ENCODE results near the gene IL21R. TPM values are rescaled to one million over a fixed set of nuclear protein-coding genes. Genes with fewer than 3 reads are reported as not detected.
"Not testable (repeated sequence)": the region's sequence is repeated elsewhere in the genome, so short reads cannot be mapped to it uniquely, and the experiment has no call there.

IL21R gene
- total RNA-seq, 1 donor from 2014 or later: 84.2 TPM

DNA sequence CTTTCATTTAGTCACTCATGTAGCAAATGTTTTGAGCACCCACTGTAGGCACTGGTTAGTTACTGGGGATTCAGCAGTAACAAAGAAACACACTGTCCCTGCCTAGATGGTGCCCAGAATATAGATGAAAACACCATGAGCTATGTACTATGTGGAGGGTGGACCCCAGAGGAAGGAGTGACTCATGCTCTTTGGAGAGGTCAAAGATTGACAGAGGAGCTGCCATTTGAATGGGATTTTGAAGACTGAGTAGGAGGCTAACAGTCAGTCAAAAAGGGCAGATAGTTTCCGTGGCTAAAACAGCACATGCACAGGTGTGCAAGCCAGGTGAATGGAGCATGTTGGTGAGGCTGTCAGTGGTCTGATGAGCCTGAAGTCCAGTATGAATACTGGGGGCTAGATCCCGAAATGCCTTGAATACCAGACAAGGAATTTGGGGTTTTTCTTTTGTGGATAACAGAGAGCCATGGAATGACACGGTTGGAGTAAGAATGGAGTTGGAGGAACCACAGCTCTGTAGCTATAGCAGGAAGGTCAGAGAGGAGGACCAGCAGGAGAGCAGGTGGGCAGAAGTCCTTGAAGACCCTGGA, 6.1 kb downstream of the IL21R start:
- Mint-ChIP-seq H3K27ac (peak overlapping the region; percentile 96), H3K4me3 (ENCODE audit: low read depth) (peak overlapping the region; percentile 99), H3K9me3 (peaks cover 20% of the 10 kb centered on the region), H3K27me3 (ENCODE audit: low read depth) (no peaks in the 10 kb centered on the region), H3K36me3 (ENCODE audit: low read depth) (peaks cover 95% of the 10 kb centered on the region), H3K4me1 (ENCODE audit: low read depth) (peaks cover 57% of the 10 kb centered on the region)
- intact Hi-C loops (cut with micrococcal nuclease): loop anchor here (1.0 to 5.0 kb wide), 6 partner anchors 19 to 236 kb away; no protein-coding TSS in a partner anchor
- DNase-seq (ENCODE audit: low spot score): no peak

DNA sequence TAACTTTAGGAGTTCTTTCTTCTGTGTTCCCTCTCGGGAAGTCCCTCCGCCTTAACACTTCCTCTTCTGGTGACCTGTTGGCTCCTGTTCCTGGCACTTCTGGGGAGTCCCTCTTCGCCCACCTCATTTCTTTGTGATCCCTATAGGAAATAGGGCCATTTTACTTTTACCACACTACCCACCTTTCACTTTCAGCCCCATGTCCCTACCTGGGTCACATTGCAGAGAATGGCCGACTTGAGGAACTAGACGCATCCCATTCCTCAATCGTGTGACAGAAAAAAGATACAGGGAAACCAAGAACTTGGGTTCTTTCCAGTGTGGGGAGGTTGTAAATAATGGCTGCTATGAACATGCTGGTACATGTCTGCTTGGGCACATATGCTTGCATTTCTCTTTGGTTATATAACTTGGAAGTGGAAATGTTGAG, 6.6 kb downstream of the IL21R start:
- Mint-ChIP-seq H3K36me3 (ENCODE audit: low read depth) (peaks cover 95% of the 10 kb centered on the region), H3K4me3 (ENCODE audit: low read depth) (peak overlapping the region; percentile 99), H3K9me3 (peaks cover 25% of the 10 kb centered on the region), H3K4me1 (ENCODE audit: low read depth) (peaks cover 61% of the 10 kb centered on the region), H3K27me3 (ENCODE audit: low read depth) (no peaks in the 10 kb centered on the region), H3K27ac (peak overlapping the region; percentile 96)
- DNase-seq (ENCODE audit: low spot score): no peak
- intact Hi-C loops (cut with micrococcal nuclease): loop anchor here (1.0 to 5.0 kb wide), 6 partner anchors 18 to 236 kb away; no protein-coding TSS in a partner anchor

DNA sequence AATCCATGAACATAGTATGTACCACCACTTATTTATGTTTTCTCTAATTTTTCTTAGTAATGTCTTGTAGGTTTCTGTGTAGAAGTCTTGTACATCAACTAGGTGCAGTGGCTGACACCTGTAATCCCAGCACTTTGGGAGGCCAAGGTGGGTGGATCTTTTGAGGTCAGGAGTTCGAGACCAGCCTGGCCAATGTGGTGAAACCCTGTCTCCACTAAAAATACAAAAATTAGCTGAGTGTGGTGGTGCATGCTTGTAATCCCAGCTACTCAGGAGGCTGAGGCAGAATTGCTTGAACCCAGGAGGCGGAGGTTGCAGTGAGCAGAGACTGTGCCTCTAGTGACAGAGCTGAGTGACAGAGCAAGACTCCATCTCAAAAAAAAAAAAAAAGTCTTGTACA, 8.0 kb downstream of the IL21R start:
- not testable (repeated sequence) for DNase-seq (ENCODE audit: low spot score); H3K27me3 Mint-ChIP-seq (ENCODE audit: low read depth); H3K27ac Mint-ChIP-seq; H3K4me3 Mint-ChIP-seq (ENCODE audit: low read depth)
- Mint-ChIP-seq H3K4me1 (ENCODE audit: low read depth) (peaks cover 60% of the 10 kb centered on the region), H3K9me3 (peaks cover 36% of the 10 kb centered on the region), H3K36me3 (ENCODE audit: low read depth) (peaks cover 92% of the 10 kb centered on the region)
- intact Hi-C loops (cut with micrococcal nuclease): loop anchor here (2.0 to 5.0 kb wide), 4 partner anchors 17 to 238 kb away; no protein-coding TSS in a partner anchor

DNA sequence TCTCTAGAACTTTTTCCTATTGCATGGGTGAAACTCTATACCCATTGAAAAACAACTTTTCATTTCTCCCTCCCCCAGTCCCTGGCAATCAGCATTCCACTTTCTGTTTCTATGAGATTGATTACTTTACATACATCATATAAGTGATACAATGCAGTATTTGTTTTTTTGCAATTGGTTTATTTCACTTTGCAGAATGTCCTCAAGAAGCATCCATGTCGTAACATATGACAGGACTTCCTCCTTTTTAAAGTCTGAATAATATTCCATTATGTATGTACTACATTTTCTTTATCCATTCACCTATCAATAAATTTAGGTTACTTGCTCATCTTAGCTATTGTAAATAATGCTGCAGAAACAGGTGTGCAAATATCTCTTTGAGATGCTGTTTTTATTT, 8.8 kb downstream of the IL21R start:
- H3K27ac Mint-ChIP-seq: no peak overlapping the region
- H3K4me3 Mint-ChIP-seq (ENCODE audit: low read depth): no peak overlapping the region
- peaks cover 61% of the 10 kb centered on the region for H3K4me1 Mint-ChIP-seq (ENCODE audit: low read depth)
- H3K9me3 Mint-ChIP-seq: peaks cover 36% of the 10 kb centered on the region
- no peak for DNase-seq (ENCODE audit: low spot score)
- no peaks in the 10 kb centered on the region for H3K27me3 Mint-ChIP-seq (ENCODE audit: low read depth)
- peaks cover 94% of the 10 kb centered on the region for H3K36me3 Mint-ChIP-seq (ENCODE audit: low read depth)
- intact Hi-C loops (cut with micrococcal nuclease): no loop called here

DNA sequence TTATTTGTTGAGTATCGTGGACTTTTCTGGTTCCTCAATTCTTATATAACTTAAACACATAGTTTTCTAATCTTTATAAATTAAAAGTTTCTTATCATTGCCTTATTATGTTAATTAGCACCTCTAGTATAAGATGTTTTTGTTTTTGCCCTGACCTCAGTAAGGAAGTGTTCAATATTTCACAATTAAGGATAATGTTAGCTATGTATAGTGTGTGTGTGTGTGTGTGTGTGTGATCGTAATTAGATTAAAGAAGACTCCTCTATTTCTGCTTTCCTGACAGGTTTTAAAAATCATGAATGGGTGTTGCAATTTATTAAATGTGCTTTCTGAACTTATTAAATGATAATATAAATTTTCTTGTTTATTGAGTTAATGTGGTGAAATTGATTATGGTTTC, 12.0 kb downstream of the IL21R start:
- peaks cover 42% of the 10 kb centered on the region for H3K4me1 Mint-ChIP-seq (ENCODE audit: low read depth)
- no peak for DNase-seq (ENCODE audit: low spot score)

DNA sequence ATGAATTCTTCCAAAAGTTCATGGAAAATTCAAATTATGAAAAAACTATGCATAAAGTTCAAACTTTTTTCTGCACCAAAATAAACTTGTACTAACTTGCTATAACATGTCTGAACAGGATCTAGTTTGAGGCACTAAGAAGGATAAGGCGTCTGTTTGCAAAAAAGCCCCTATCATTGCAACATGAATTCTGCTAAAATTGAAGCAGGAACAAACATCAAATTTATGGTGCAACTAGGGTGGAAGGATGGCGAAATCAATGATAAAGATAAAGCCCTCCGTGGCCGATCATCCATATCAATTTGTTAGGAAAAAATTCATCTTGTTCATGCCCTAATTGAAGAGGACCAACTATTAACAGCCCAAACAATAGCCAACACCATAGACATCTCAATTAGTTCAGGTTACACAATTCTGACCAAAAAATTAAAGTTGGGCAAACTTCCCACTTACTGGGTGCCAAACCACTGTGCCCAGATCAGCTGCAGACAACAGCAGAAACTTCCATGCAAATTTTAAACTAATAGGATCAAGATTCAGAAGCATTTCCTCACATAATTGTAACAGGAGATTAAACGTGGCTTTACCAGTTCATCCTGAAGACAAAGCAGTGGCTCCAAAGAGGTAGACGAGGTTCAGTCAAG, 12.9 kb downstream of the IL21R start:
- Mint-ChIP-seq H3K36me3 (ENCODE audit: low read depth) (peaks cover 91% of the 10 kb centered on the region), H3K27ac (no peak overlapping the region), H3K27me3 (ENCODE audit: low read depth) (no peaks in the 10 kb centered on the region), H3K4me1 (ENCODE audit: low read depth) (peaks cover 37% of the 10 kb centered on the region), H3K4me3 (ENCODE audit: low read depth) (no peak overlapping the region), H3K9me3 (peaks cover 46% of the 10 kb centered on the region)
- intact Hi-C loops (cut with micrococcal nuclease): no loop called here
- DNase-seq (ENCODE audit: low spot score): no peak

More for the DNA sequence above, 12.0 kb downstream of the IL21R start:
- no peak overlapping the region for H3K4me3 Mint-ChIP-seq (ENCODE audit: low read depth)
- H3K36me3 Mint-ChIP-seq (ENCODE audit: low read depth): peaks cover 90% of the 10 kb centered on the region
- H3K27ac Mint-ChIP-seq: no peak overlapping the region
- intact Hi-C loops (cut with micrococcal nuclease): no loop called here
- no peaks in the 10 kb centered on the region for H3K27me3 Mint-ChIP-seq (ENCODE audit: low read depth)
- peaks cover 42% of the 10 kb centered on the region for H3K9me3 Mint-ChIP-seq

DNA sequence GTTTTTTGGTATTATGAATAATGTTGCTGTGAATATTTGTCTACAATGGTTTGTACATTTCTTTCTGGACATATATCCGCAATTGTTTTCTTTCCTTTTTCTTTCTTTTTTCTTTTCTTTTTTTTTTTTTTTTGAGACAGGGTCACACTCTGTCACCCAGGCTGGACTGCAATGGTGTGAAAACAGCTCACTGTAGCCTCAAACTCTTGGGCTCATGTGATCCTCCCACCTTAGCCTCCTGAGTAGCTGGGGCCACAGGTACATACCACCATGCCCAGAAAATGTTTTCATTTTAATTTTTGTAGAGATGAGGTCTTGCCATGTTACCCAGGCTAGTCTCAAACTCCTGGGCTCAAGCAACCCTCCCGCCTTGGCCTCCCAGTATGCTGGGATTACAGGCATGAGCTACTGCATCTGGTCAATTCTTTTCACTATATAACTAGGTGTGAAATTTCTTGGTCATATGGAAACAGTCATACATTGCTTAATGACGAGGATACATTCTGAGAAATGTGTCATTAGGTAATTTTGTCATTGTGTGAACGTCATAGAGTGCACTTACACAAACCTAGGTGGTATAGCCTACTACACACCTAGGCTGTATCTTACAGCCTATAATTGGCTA, 15.2 kb downstream of the IL21R start:
- intact Hi-C loops (cut with micrococcal nuclease): no loop called here
- H3K4me3 Mint-ChIP-seq (ENCODE audit: low read depth): no peak overlapping the region
- no peak for DNase-seq (ENCODE audit: low spot score)
- H3K36me3 Mint-ChIP-seq (ENCODE audit: low read depth): peaks cover 91% of the 10 kb centered on the region
- peak overlapping the region; percentile 62 for H3K27ac Mint-ChIP-seq
- no peaks in the 10 kb centered on the region for H3K27me3 Mint-ChIP-seq (ENCODE audit: low read depth)
- peaks cover 30% of the 10 kb centered on the region for H3K4me1 Mint-ChIP-seq (ENCODE audit: low read depth)
- H3K9me3 Mint-ChIP-seq: peaks cover 55% of the 10 kb centered on the region

DNA sequence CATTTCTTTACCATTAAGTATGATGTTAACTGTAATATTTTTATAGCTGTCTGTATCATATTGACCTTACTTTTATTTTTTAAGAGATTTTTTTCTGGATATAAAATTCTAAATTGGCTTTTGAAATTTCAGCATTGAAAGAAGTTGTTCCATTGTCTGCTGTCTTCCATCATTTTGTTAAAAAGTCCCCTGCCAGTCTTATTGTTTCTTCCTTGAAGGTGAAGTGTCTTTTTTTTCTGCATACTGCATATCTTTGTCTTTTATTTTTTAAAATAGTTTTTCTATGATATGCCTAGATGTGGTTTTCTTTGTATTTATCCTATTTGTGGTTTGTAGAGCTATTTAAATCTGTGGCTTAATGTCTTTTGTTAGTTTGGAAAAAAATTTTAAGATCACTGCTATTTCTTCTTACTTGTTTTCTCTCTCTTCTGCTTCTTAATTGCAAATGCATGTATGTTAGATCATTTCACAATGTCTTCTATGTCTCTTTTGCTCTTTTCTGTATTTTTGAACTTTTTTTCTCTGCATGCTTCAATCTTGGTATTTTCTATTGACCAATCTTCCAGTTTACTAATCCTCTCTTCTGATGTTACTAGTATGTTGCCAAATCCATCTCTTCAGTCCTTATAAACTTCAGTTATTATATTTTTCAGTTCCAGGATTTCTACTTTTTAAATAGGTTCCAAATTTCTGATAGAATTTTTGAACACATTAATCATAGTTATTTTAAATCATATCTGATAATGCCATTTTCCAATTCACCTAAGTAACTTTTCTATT, 20.2 kb downstream of the IL21R start:
- Mint-ChIP-seq H3K27ac (no peak overlapping the region), H3K9me3 (peaks cover 34% of the 10 kb centered on the region), H3K36me3 (ENCODE audit: low read depth) (peaks cover 92% of the 10 kb centered on the region), H3K4me3 (ENCODE audit: low read depth) (no peak overlapping the region), H3K4me1 (ENCODE audit: low read depth) (peaks cover 28% of the 10 kb centered on the region), H3K27me3 (ENCODE audit: low read depth) (no peaks in the 10 kb centered on the region)
- DNase-seq (ENCODE audit: low spot score): no peak
- intact Hi-C loops (cut with micrococcal nuclease): no loop called here

DNA sequence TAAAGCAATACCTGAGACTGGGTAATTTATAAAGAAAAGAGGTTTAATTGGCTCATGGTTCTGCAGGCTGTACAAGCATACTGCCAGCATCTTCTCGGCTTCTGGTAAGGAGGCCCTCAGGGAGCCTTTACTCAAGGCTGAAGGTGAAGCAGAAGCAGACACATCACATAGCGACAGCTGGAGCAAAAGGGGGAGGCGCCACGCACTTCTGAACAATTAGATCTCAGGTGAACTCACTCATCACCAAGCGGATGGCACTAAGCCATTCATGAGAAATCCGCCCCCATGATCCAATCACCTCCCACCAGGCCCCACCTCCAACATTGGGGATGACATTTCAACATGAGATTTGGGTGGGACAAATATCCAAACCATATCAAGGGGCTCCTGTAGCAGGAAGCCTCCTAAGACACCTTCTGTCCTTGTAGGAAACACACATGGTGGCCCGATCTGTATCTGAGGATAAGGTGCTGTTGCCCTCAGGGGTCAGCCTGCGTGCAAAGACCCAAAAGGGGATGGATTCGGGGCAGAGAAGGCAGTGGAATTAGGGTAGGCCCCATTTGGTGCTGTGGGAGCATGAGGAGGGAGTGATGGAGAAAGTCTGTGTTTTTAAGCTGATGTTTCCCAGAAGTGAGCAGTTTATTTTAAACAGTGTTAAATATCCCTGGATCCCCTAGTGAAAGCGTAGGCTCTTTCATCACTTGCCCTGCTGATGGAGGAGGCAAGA, 23.0 kb downstream of the IL21R start:
- Mint-ChIP-seq H3K27me3 (ENCODE audit: low read depth) (no peaks in the 10 kb centered on the region), H3K27ac (peak overlapping the region; percentile 34), H3K36me3 (ENCODE audit: low read depth) (peaks cover 90% of the 10 kb centered on the region), H3K4me1 (ENCODE audit: low read depth) (peaks cover 41% of the 10 kb centered on the region), H3K9me3 (peaks cover 29% of the 10 kb centered on the region), H3K4me3 (ENCODE audit: low read depth) (no peak overlapping the region)
- DNase-seq (ENCODE audit: low spot score): peak; percentile 6
- intact Hi-C loops (cut with micrococcal nuclease): no loop called here

DNA sequence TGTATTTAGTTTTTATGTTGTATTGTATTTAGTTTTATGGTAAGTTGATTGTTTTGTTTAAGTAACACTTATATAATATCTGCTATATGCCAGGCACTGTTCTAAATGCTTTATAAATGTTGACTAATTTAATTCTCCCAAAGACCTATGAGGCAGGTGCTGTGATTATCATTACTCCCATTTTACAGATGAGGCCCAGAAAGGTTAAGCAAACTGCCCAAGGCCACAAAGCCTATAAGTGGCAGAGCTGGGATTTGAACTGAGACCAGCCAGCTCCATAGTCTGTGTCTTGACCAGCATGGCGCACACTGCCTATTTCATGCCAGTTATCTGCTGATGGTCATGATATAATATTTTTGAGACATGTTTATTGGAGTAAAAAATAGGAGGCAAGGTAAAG, 24.0 kb downstream of the IL21R start:
- intact Hi-C loops (cut with micrococcal nuclease): loop anchor here (2.0 kb wide), 2 partner anchors 17 to 57 kb away; no protein-coding TSS in a partner anchor
- Mint-ChIP-seq H3K27me3 (ENCODE audit: low read depth) (no peaks in the 10 kb centered on the region), H3K27ac (peak overlapping the region; percentile 76), H3K36me3 (ENCODE audit: low read depth) (peaks cover 87% of the 10 kb centered on the region), H3K4me1 (ENCODE audit: low read depth) (peaks cover 47% of the 10 kb centered on the region), H3K4me3 (ENCODE audit: low read depth) (no peak overlapping the region), H3K9me3 (peaks cover 19% of the 10 kb centered on the region)
- DNase-seq (ENCODE audit: low spot score): no peak

DNA sequence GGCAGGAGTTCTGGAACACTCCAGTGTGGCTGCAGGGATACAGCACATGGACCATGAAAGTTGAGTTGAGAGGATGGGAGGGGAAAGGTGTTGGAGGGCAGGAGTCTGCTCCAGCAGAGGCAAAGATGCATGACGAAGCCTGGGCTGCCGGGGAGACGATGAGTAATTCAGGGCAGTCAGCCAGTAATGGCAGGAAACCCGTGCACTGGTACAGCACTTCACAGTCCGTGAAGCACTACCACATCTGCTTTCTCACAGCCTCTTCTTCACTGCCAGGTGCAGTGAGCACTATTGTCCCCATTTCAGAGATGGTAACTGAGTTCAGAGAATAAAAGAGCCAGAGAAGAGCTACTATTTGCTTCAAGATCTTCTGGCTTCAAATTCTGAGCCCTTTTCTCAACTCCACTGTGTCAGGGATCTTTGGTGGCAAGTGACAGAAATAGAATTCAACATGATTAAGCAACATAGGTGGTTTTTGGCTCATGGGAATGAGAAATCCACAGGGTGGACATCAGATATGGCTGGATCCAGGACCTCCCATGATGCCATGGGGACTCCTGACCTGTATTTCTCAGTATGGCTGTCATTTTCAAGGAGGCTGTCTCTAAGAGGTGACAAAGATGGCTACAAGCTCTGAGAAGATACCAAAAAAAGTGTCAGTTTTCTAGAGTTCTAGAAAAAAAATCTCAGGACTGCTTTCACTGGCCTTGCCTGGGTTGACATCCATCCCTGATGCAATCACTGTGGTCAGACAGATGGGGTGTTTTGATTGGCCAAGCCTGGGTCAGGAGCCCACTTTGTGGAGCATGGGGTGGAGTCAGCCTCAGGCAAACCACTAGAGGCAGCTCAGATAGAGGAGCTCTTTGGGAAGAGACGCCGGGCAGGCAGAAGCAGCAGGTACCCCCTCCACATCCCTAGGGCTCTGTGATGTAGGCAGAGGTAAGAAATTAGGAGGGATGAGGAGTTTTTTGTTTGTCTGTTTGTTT, 24.7 kb downstream of the IL21R start:
- Mint-ChIP-seq H3K27me3 (ENCODE audit: low read depth) (no peaks in the 10 kb centered on the region), H3K36me3 (ENCODE audit: low read depth) (peaks cover 86% of the 10 kb centered on the region), H3K4me3 (ENCODE audit: low read depth) (peak overlapping the region; percentile 37), H3K9me3 (peaks cover 14% of the 10 kb centered on the region), H3K4me1 (ENCODE audit: low read depth) (peaks cover 50% of the 10 kb centered on the region), H3K27ac (peak overlapping the region; percentile 76)
- DNase-seq (ENCODE audit: low spot score): peak; percentile 66
- intact Hi-C loops (cut with micrococcal nuclease): loop anchor here (2.0 kb wide), 2 partner anchors 18 to 58 kb away; no protein-coding TSS in a partner anchor
